Measurements from ENCODE around the gene TMEM187.

Gene TMEM187

DNA sequence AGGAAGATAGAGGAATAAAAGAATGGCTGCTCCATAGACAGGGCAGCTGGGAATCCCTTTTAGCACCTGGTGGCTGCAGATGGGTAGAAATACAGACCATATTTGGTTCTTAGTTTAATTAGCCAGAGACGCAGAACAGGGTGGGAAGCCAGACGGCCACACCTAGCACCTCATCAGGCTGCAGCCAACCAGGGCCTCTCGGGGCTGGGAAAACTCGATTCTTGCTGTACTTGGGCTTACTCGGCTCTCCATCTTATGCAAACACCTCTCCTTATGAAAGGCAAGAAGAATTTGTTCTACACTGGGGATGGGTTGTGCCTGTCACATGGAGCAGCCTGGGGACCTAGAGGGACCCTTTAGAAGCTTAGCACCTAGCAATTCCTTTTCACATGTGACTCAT lies 27.5 kb downstream of the TMEM187 start:
- no peak for DNase-seq (ENCODE audit: low spot score)

GRCh38 chrX:154002215-154002719 lies 29.7 kb downstream of the TMEM187 start:
- DNase-seq (ENCODE audit: low spot score) = peak; percentile 85

DNA sequence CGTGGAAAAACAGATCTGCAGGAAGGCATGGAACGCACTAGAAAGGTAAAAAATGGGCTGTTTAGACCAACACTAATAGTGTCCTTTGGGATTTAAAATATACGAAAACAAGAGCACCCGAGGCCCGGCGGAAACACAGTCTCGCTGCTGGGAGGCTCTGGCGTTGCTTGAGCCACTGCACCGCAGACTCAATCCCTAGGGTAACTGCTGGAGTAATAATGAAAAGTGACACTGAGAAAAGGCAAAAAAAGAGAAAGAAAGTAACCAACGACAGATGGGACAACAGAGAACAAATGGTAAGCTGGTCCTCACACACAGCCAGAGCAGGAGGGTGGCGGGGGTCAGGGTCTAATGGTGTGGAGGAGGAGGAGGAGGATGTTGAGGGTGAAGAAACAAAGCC lies 31.8 kb downstream of the TMEM187 start:
- DNase-seq (ENCODE audit: low spot score) = no peak

DNA sequence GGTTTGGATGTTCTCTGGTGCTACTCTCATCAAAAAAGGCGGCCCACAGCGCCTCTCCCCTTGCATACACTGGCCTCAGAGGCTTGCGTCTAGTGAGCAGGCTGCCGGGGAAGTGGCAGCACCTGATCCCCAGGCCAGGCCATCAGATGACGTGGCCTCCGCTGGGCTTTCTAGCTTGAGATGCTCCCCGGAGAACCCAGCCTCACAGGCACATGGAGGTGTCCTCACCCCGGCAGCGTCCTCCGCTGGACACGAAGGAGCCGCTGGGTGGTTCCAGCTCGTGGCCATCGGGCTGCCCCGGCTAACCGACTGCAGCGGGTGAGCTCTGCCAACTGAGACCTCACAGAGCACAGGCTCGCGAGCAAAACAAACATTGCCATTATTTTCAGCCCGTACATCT lies 34.4 kb downstream of the TMEM187 start:
- no peak for DNase-seq (ENCODE audit: low spot score)

- DNase-seq (ENCODE audit: low spot score) = no peak
Measured at GRCh38 chrX:154008521-154008920, 36.0 kb downstream of the TMEM187 start.

- DNase-seq (ENCODE audit: low spot score) = no peak
Measured at GRCh38 chrX:154010330-154011087, 38.0 kb downstream of the TMEM187 start.

DNA sequence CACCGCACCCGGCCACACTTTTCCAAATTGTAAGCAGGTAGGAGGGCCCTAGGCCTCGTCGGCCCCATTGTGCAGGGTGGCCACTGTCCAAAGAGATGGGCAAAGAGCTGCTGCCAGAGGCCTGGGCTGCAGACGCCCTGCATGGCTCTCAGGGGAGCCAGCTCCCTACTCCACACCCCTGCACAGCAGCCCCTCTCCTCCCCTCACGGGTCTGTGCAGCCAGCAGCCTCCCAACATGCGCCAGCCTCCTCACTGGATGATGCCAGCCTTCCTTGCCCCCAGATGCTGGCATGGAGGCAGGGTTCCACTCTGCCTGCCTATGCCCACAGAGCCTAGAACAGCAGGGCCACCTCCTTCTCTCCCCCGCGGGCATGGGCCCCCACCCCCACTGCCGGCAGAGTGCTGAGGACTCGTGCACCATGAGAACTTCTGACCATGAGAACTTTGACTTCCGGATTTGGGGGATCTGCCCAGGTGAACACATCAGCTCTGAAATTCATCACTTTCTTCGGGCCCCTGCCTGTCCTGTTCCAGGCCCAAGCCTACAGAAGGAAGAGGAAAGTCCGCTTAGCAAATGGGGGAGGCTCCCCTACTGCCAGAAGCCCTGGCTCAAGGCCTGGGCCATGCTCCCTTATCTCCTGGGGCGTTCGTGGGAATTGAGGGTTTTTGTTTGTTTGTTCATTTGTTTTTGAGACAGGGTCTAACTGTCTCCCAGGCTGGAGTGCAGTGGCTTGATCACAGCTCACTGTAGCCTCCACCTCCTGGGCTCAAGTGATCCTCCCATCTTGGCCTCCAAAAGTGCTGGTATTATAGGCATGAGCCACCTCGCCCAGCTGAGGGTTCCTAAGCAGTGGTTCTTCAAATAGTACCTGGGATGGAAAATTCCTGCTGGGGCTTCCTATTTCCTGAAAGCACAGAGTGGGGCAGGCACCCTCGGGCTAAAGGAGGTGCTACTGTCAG lies 39.1 kb downstream of the TMEM187 start:
- no peak for DNase-seq (ENCODE audit: low spot score)

DNA sequence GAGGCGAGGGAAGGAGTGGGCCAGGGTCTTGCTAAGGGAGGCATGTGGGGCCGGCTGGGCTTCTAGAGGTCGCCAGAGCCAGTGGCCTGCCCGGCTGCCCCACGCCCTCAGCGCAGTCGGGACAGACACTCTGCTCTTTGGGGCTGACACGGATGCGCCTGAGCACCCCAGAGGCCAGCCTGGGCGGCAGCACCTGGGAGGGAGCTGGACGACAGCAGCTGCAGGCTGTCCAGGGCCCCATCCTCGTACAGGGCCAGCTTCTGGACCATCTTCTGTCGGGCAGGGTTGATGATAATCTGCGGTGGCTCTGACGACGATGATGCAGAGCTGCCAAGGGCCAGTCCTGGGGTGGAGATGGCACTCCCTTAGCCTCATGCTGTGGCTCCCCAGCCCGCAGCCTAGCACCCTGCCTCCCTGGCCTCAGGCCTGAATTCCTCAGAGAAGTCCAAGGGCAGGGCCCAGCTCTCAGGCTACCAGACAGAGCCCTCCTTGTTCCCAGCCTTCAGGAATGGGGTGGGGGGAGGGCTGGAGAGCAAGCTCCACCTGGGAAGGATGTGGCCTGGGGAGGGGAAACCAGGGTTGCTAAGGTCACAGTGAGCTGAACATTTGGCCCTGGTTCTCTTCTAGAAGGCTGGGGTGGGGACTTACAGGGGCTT lies 39.9 kb downstream of the TMEM187 start:
- DNase-seq (ENCODE audit: low spot score) = peak; percentile 7

DNA sequence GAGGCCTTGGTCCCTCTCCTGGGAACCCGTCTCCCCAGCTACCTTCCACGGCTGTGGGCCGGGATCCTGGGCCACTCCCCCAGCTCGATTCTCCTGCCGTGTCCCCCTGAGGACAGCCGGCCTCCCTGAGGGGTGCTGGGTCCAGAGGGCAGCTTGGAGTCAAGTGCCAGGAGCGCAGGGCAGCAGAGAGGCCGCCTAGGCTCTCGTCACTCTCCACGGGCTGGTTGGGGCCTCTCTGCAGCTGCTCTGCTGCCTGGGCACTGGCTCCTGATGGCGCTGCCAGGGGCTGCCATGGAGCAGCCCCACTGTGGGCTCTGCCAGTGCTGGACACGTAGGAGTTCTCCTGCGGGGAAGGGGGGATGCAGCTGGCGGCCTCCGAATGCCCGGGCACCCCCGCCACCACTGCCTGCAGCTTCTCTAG lies 40.5 kb downstream of the TMEM187 start:
- DNase-seq (ENCODE audit: low spot score) = no peak

DNA sequence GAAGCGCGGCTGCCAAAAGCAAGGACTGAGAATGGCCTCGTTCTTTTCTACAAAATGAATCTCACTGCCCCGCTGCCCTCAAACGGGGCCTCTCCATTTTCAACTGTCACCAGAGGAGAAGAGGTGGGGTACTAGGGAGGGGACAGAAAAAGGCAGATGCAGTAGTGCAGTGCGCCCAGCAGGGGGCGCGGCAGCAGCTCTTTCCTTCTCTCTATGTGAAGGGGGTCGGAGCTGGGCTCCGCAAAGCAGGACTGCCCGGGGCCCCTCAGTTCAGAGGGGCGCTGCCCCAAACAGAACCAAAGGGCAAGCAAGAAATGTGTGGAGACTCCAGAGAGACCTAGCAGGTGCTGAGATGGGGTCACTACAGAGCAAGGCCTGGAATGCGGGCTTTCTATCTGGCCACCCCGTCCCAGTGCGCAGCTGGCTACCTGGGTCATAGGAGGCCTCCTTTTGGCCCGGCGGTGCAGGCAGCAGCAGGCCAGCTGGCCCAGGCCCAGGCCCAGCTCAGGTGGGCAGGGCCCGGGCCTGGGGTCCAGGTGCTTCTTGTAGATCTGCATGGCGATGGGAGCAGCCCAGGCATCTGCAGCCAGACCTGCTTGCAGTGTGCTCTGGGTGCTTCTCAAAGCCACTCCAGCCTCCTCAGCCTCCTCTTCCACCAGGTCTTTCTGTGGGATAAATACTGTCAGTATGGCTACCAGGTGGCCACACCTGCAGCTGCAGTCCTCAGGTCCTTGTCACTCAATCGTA lies 41.2 kb downstream of the TMEM187 start:
- peak; percentile 55 for DNase-seq (ENCODE audit: low spot score)

DNA sequence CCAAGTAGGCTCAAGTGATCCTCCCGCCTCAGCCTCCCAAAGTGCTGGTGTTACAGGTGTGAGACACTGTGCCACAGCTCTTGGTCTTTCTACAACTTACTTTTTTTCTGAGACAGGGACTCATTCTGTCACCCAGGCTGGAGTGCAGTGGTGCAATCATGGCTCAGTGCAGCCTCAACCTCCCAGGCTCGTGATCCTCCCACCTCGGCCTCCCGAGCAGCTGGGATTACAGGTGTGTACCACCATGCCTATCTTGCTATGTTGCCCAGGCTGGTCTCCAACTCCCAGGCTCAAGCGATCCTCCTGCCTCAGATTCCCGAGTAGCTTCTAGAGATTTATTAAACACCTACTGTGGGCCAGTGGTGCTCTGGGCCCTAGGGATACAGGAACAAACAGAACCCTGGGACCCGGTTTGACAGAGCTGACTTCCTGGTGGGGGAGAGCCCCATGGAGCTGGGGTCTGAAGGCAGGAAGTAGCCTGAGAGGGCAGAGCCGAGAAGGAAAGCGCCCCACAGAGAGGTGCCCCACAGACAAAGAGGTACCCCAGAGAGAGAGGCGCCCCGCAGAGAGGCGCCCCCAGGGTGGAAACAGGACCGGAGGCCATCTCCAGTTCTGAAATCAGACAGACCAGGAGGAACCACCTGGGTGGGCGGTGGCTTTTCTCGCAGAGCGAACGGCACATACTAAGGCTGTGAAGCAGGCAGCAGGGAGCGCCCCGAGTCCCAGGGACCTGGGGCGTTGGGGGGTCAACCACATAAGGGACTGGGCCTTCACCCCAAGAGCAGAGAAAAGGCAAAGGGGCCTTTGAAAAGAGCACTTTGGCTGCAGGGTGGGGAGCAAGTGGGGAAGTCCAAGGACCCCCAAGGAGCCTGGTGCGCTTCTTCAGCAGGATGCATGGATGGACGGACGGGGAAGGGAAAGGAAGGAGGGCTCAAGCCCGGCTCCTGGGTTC lies 42.2 kb downstream of the TMEM187 start:
- DNase-seq (ENCODE audit: low spot score) = no peak

DNA sequence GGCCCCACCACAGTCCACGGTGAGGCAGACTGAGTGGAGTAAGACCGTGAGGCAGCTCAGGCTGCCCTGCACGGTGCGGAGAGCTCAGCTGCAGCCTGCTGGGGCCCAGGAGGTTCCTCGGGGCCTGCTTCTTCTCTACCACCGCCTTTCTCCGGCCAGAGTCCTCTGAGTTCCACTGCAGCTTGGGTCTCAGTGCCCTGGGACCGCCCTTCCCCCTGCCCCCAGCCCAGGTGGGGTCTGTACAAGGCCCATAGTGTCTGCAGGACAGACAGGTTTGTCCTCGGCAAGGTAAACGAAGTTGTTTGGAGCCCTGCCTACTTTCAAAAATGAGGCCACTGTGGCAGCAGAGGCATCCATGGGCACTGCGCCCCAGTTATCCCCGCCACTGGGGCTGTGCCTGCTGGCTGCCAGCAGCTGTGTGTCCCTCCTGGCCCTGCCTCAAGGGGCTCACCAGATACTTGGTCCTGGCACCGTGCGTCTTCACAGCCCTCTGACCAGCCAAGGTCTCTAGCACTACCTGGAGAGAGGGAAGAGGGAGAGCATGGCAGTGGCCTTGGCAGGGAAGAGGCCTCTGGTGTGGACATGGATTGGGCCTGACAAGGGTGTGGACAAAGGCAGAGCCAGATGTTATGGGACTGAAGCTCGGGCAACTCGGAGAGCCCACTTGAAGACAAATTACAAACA lies 43.2 kb downstream of the TMEM187 start:
- DNase-seq (ENCODE audit: low spot score) = no peak

DNA sequence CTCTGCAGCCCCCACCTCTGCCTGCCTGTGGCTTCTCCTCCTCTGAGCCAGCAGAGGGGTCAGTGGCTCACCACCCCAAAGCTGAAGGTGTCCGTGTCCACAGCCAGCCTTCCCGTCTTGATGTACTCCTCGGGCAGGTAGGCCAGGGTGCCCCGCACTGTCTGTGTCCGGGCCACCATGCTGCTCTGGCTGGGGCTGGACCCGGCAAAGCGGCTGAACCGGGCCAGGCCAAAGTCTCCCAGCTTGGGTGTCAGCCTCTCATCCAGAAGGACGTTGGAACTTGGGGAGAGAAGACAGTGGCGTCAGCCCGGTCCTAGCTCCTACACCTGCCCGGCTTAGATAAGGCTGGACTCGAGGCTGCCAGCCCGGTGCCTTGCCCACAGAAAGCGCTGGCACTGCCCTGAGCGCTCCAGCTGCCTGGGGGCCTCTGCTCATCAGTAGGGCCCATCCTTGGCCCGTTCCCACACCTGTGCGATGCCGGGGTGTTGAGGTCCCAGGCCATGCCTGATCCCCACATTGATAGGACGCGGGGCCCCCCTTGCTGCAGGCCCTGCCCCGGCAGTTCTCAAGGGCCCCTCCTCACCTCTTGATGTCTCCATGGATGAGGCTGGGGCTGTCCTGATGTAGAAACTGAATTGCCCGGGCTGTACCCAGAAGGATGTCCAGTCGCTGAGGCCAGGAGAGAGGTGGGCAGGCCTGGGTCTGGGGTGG lies 44.0 kb downstream of the TMEM187 start:
- no peak for DNase-seq (ENCODE audit: low spot score)

- DNase-seq (ENCODE audit: low spot score) = no peak
Measured at GRCh38 chrX:154017766-154018517, 45.4 kb downstream of the TMEM187 start.

DNA sequence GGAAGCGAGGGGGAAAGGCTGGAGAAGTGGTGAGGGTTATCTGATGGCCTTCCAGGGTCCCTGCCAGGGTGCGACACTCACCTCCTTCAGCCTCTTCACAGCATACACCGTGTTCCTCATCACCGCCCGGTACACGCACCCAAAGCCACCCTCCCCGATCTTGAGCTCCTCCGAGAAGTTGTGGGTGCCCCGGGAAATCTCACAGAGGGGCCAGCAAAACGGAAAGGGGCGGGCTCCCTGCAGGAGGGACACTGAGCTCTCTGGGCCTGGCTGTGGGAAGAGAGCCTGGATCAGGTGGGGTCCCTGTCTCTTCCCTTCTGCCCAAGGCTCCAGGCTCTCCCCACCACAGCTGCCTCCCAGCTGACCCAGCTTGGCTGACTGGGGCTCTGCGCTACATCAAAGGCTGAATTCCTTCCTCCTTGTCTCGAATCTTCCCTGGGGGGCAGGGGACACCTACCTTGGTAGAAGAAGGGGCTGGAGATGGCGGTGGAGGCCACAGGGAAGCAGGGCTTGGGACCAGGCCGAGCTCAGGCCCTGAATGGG lies 46.0 kb downstream of the TMEM187 start:
- no peak for DNase-seq (ENCODE audit: low spot score)

DNA sequence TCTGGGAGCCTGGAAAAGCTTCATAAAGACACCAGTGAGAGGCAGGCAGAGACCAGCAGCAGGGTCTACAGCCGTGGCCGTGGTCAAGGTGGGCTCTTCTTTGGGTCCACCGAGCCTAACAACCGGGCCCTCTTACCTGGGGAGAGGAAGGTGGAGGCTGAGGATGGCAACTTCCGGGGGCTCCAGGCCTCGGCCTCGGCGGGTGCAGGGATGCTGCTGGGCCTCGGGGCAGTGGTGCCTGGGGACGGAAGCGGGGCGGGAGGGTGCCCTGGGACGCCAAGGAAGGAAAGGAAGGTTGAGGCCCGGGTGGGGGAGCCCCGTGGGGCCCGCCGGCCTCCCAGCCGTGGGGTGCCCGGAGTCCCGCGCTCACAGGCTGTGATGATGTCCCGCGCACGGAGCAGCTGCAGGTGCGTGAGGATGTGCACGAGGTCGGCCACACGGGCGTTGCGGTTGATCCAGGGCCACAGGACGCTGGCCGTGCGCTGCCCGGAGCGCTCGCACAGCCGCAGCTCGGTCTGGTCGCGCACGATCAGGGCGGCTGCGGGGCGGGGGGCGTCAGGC lies 46.6 kb downstream of the TMEM187 start:
- DNase-seq (ENCODE audit: low spot score) = no peak

DNA sequence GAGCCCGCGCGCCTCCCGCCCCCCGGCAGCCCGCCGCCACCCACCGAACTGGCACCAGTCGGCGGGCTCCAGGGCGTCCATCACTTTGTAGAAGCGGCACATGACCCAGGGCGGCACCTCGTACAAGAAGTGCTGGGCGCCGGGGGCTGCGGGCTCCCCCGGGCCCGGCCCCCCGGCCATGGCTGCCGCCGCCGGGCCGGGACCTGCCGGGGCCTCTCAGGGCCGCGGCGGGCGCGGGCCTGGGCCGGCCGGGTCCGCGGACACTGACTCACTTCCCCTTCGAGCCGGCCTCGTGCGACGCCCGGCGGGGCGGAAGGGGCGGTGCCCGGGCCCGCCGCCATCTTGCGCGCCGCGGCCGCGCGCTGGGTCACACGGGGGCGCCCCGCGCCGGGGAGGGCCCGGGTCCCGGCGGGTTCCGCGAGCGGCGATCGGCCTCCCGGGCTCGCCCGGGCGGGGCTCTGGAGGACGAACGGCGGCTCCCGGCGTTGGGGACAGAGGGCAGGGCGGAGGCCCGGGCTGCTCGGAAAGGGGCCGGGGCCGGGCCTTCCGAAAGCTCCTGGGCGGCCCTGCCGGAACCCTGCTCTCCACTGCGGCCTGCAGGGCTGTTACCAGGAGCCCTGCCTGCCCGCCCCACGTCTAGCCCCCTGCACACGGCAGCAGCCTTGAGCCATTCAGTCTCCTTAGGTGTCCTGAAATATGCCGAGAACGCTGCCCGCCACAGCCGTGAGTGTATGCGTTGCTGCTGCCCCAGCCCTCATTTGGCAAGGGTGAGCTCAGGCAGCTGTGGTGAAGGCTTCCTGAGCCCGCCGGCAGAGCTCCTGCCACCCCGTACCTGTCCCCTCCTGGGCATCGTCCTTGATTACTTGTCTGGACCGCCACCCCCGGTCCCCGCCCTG lies 47.3 kb downstream of the TMEM187 start, which contains the start of gene IRAK1:
IRAK1 (minus strand) TSS at position 270 of the 896 bp plus-strand sequence; CDS start at position 180, 90 bp downstream.
- DNase-seq (ENCODE audit: low spot score) = peak; percentile 87
